Right lung (tissue), 5 donors: Measurements from ENCODE around the gene TIMM44. TPM values are rescaled to one million over a fixed set of nuclear protein-coding genes. Genes with fewer than 3 reads are reported as not detected.

ENCODE experiments used
- DNase-seq, 2 donors: peaks; one replicate each; pipeline ENCODE4 v3.0.0-alpha.2; 2013
- polyA plus RNA-seq, 5 donors: library from polyadenylated mRNA; unstranded; fragments of 120-200 nt; gene quantifications; one replicate each; pipeline versions ENCODE4 v1.2.1 to v1.2.3, GENCODE V29; 2013; ENCODE audit warnings: inconsistent platforms in 1 of 5, low replicate concordance in 1 of 5; ENCODE audit not compliant: insufficient read length in 5 of 5, insufficient read depth in 1 of 5

Gene TIMM44
- polyA plus RNA-seq, 5 donors: 32.7 to 55.9 (median 43.7) TPM

DNA sequence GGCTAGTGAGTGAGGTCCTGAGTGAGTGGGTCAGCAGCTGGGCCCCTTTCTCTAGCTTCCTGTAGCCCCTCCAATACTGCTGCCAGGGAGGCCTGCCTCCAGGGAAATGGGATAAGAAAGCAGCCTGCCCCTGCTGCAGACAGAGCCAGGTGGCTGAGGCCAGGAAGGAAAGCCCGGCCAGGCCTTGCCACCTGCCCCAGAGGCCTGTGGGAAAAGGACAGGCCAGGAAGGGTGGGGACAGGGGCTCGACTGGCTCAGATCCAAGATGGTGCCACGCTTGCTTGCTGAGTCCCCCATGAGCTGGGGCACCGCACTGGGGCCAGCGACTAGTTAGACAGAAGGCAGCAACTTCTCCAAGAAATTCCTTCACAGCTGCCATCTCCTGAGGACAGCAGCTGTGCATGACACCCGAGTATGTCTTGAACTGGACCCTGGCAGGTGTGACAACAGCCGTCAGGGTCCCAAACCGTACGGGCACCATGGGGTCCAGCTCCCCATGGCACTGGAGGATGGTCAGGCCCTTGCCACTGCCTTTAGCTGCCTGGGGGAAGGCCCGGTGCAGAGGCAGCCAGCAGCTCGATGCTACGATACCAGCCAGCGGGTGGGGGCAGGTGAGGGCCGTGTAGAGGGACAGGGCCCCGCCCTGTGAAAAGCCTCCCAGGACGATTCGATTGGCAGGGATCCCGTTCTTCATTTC, 64.2 kb downstream of the TIMM44 start:
- no peak for DNase-seq

DNA sequence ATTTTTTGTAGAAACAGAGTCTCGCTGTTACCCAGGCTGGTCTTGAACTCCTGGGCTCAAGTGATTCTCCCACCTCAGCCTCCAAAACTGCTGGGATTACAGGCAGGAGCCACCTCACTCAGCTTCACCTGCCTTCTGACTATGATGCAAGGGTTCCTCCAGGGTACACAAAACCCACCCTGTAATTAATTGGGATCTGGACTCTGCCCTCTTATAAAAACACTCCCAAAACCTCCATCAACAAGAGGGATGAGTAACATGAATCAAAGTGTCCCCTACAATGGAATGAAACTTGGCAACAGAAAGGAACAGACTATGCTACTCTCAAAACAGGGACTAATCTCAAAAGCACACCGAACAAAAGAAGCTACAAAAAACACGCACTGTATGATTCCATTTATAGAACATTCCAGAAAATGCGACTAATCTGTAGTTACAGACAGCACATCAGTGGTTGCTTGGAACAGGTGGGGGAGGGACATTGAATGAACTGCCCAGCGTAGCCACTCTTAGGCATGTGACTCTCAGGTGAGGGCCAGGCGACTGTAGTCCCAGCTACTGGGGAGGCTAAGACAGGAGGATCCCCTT, 66.1 kb downstream of the TIMM44 start:
- no peak for DNase-seq

Other genes starting within 250 kb of the TIMM44 start
- under 1 TPM; 0.11 to 0.67 (median 0.31) TPM for gene FCER2, start 241.5 kb downstream of the TIMM44 start, polyA plus RNA-seq
- gene CLEC4G, start 211.6 kb downstream of the TIMM44 start, polyA plus RNA-seq: under 1 TPM in 3 of 5 donors, not detected in 2; 0.25 to 0.31 (median 0.28) TPM
- 1 to 10 TPM; 2.1 to 3.3 (median 3.3) TPM for gene CD209, start 196.1 kb downstream of the TIMM44 start, polyA plus RNA-seq
- 1 to 10 TPM in 3 of 5 donors, under 1 TPM in 2; 0.85 to 2.3 (median 1.4) TPM for gene CLEC4M, start 180.4 kb downstream of the TIMM44 start, polyA plus RNA-seq
- 10 to 100 TPM; 10.9 to 17.6 (median 12.6) TPM for gene EVI5L, start 113.4 kb downstream of the TIMM44 start, polyA plus RNA-seq
- 10 to 100 TPM in 3 of 5 donors, 1 to 10 TPM in 2; 6.5 to 16.9 (median 11.2) TPM for gene PRR36, start 69.3 kb downstream of the TIMM44 start, polyA plus RNA-seq
- 1 to 10 TPM; 3.9 to 5.0 (median 4.2) TPM for gene LRRC8E, start 55.2 kb downstream of the TIMM44 start, polyA plus RNA-seq
- 10 to 100 TPM; 22.2 to 36.8 (median 29.5) TPM for gene MAP2K7, start 39.8 kb downstream of the TIMM44 start, polyA plus RNA-seq
- under 1 TPM in 2 of 5 donors, not detected in 3; 0.23 to 0.39 TPM for gene TGFBR3L, start 28.8 kb downstream of the TIMM44 start, polyA plus RNA-seq
- gene SNAPC2, start 23.3 kb downstream of the TIMM44 start, polyA plus RNA-seq: 10 to 100 TPM in 4 of 5 donors, 1 to 10 TPM in 1; 9.2 to 24.0 (median 15.5) TPM
- gene CTXN1, start 17.5 kb downstream of the TIMM44 start, polyA plus RNA-seq: 10 to 100 TPM in 2 of 5 donors, 1 to 10 TPM in 3; 5.0 to 22.3 (median 7.2) TPM
- 10 to 100 TPM; 61.2 to 70.9 (median 66.1) TPM for gene ELAVL1, start 62.0 kb upstream of the TIMM44 start, polyA plus RNA-seq
- under 1 TPM in 4 of 5 donors, not detected in 1; 0.36 to 0.65 (median 0.41) TPM for gene CCL25, start 109.1 kb upstream of the TIMM44 start, polyA plus RNA-seq
- gene FBN3, start 205.9 kb upstream of the TIMM44 start, polyA plus RNA-seq: 10 to 100 TPM; 52.4 to 74.3 (median 54.0) TPM